ENCODE data around the gene MLLT10.
"Not testable (repeated sequence)": the region's sequence is repeated elsewhere in the genome, so short reads cannot be mapped to it uniquely, and the experiment has no call there.

MLLT10 gene

GRCh38 chr10:21528236-21529031, 5.6 kb upstream of the MLLT10 start:
- no peak for DNase-seq (ENCODE audit: low spot score)

GRCh38 chr10:21529032-21529910, 4.8 kb upstream of the MLLT10 start:
- no peak for DNase-seq (ENCODE audit: low spot score)

- DNase-seq (ENCODE audit: low spot score), result no peak
Measured at GRCh38 chr10:21530168-21530567, 3.9 kb upstream of the MLLT10 start.

GRCh38 chr10:21530641-21531040, 3.4 kb upstream of the MLLT10 start:
- no peak for DNase-seq (ENCODE audit: low spot score)

GRCh38 chr10:21531164-21531563, 2.9 kb upstream of the MLLT10 start:
- DNase-seq (ENCODE audit: low spot score), result peak; percentile 21

GRCh38 chr10:21532694-21533466, 1.2 kb upstream of the MLLT10 start:
- peak; percentile 28 for DNase-seq (ENCODE audit: low spot score)

GRCh38 chr10:21534280-21534586, 201 bp downstream of the MLLT10 start:
- no peak for DNase-seq (ENCODE audit: low spot score)

- peak; percentile 74 for DNase-seq (ENCODE audit: low spot score)
Measured at GRCh38 chr10:21534604-21535493, 817 bp downstream of the MLLT10 start.

- peak; percentile 10 for DNase-seq (ENCODE audit: low spot score)
Measured at GRCh38 chr10:21535494-21535965, 1.5 kb downstream of the MLLT10 start.

- not testable (repeated sequence) for DNase-seq (ENCODE audit: low spot score)
Measured at GRCh38 chr10:21535976-21536375, 1.9 kb downstream of the MLLT10 start.

GRCh38 chr10:21536874-21537273, 2.8 kb downstream of the MLLT10 start:
- no peak for DNase-seq (ENCODE audit: low spot score)

- not testable (repeated sequence) for DNase-seq (ENCODE audit: low spot score)
Measured at GRCh38 chr10:21540701-21541100, 6.7 kb downstream of the MLLT10 start.

GRCh38 chr10:21547246-21547645, 13.2 kb downstream of the MLLT10 start:
- no peak for DNase-seq (ENCODE audit: low spot score)

- DNase-seq (ENCODE audit: low spot score), result no peak
Measured at GRCh38 chr10:21552638-21553037, 18.6 kb downstream of the MLLT10 start.

- no peak for DNase-seq (ENCODE audit: low spot score)
Measured at GRCh38 chr10:21556527-21556926, 22.5 kb downstream of the MLLT10 start.

- not testable (repeated sequence) for DNase-seq (ENCODE audit: low spot score)
Measured at GRCh38 chr10:21558984-21559383, 25.0 kb downstream of the MLLT10 start.

- no peak for DNase-seq (ENCODE audit: low spot score)
Measured at GRCh38 chr10:21570761-21571521, 36.9 kb downstream of the MLLT10 start.

GRCh38 chr10:21572578-21572977, 38.5 kb downstream of the MLLT10 start:
- DNase-seq (ENCODE audit: low spot score), result no peak

GRCh38 chr10:21574514-21574913, 40.5 kb downstream of the MLLT10 start:
- not testable (repeated sequence) for DNase-seq (ENCODE audit: low spot score)

GRCh38 chr10:21579291-21579690, 45.3 kb downstream of the MLLT10 start:
- no peak for DNase-seq (ENCODE audit: low spot score)

Measured in NAMALWA (cell line).